PC-9 (cell line): ENCODE data around the gene MKI67.

Experiments used
- EZH2 ChIP-seq: fragments of 200-600 bp; sonication (generic); IDR thresholded peaks from 2 replicates; pipeline ENCODE4 v1.8.0; 2017; ENCODE audit warnings: antibody characterized with exemption, low read depth
- TF ChIP-seq, protein P1 (sequence below): fragments of 200-600 bp; sonication (generic); conservative IDR thresholded peaks from 2 replicates; pipeline ENCODE4 v1.6.1; 2017; ENCODE audit warnings: mixed run types, antibody characterized with exemption, mild to moderate bottlenecking, moderate library complexity

GRCh38 chr10:128062331-128062880 is 63.8 kb downstream of the MKI67 start:
- TF ChIP-seq EZH2 = no peak
- TF ChIP-seq, protein P1, sequence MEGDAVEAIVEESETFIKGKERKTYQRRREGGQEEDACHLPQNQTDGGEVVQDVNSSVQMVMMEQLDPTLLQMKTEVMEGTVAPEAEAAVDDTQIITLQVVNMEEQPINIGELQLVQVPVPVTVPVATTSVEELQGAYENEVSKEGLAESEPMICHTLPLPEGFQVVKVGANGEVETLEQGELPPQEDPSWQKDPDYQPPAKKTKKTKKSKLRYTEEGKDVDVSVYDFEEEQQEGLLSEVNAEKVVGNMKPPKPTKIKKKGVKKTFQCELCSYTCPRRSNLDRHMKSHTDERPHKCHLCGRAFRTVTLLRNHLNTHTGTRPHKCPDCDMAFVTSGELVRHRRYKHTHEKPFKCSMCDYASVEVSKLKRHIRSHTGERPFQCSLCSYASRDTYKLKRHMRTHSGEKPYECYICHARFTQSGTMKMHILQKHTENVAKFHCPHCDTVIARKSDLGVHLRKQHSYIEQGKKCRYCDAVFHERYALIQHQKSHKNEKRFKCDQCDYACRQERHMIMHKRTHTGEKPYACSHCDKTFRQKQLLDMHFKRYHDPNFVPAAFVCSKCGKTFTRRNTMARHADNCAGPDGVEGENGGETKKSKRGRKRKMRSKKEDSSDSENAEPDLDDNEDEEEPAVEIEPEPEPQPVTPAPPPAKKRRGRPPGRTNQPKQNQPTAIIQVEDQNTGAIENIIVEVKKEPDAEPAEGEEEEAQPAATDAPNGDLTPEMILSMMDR = no peak
